Measurements from ENCODE around the gene BAK1. TPM values are rescaled to one million over a fixed set of nuclear protein-coding genes. Genes with fewer than 3 reads are reported as not detected.
A peak's percentile ranks its signal among the peaks of the same experiment; 100 is the strongest.

The BAK1 gene
- total RNA-seq, 4 donors from 2014 or later, result 14.3 to 26.2 (median 20.0) TPM

GRCh38 chr6:33607784-33608161 is 27.7 kb upstream of the BAK1 start:
- peaks cover 8 to 47% (median 28%) of the 10 kb centered on the region in 3 donors for H3K4me1 ChIP-seq
- no peaks in the 10 kb centered on the region for H3K9me3 ChIP-seq
- DNase-seq, result no peak
- no peaks in the 10 kb centered on the region for H3K36me3 ChIP-seq
- intact Hi-C loops (cut with DNase I), result no loop called here
- H3K27me3 ChIP-seq, result peaks cover 0 to 34% (median 0%) of the 10 kb centered on the region in 4 donors
- TF ChIP-seq POLR2A (IDR thresholded peaks at IDR 0.05), result no peak
- TF ChIP-seq, protein P1, sequence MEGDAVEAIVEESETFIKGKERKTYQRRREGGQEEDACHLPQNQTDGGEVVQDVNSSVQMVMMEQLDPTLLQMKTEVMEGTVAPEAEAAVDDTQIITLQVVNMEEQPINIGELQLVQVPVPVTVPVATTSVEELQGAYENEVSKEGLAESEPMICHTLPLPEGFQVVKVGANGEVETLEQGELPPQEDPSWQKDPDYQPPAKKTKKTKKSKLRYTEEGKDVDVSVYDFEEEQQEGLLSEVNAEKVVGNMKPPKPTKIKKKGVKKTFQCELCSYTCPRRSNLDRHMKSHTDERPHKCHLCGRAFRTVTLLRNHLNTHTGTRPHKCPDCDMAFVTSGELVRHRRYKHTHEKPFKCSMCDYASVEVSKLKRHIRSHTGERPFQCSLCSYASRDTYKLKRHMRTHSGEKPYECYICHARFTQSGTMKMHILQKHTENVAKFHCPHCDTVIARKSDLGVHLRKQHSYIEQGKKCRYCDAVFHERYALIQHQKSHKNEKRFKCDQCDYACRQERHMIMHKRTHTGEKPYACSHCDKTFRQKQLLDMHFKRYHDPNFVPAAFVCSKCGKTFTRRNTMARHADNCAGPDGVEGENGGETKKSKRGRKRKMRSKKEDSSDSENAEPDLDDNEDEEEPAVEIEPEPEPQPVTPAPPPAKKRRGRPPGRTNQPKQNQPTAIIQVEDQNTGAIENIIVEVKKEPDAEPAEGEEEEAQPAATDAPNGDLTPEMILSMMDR (IDR thresholded peaks at IDR 0.05), result peak in 5 of 6 experiments; percentile 24 to 67 (median 33)
- no peak overlapping the region for H3K27ac ChIP-seq
- 21 to 48% methylated on average over 2 to 5 of the region's 5 CpGs for WGBS, 2 donors
- H3K4me3 ChIP-seq, result no peak overlapping the region

- 43 to 52% methylated on average over 5 to 7 of the region's 8 CpGs for WGBS, 2 donors
- Histone ChIP-seq H3K9me3 (no peaks in the 10 kb centered on the region), H3K4me3 (no peak overlapping the region), H3K36me3 (no peaks in the 10 kb centered on the region), H3K27ac (no peak overlapping the region), H3K27me3 (peaks cover 0 to 39% (median 0%) of the 10 kb centered on the region in 4 donors), H3K4me1 (peaks cover 8 to 47% (median 28%) of the 10 kb centered on the region in 3 donors)
- TF ChIP-seq POLR2A (IDR thresholded peaks at IDR 0.05), result no peak
- TF ChIP-seq, protein P1 (IDR thresholded peaks at IDR 0.05), result no peak
- intact Hi-C loops (cut with DNase I), result no loop called here
- no peak for DNase-seq
Measured at GRCh38 chr6:33607126-33607783, 27.2 kb upstream of the BAK1 start.

DNA sequence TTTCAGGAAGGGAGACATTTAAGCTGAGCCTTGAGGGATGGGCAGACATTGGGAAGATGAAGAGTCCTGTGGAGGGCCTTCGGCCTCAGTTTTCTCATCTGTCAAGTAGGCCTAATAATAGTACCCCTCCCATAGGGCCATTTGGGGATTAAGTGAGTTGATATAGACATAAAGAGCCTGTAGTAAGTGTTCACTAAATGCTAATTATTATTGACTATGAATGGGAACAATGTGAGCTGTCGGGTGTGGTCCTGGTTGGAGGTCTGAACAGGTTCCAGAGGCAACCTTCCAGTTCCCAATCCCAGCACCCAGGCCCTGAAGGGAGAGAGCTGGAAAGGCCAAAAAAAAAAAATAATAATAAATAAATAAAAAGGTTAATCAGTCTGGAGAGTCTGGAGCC is 26.6 kb upstream of the BAK1 start:
- Histone ChIP-seq H3K27me3 (peaks cover 0 to 39% (median 0%) of the 10 kb centered on the region in 4 donors), H3K36me3 (no peaks in the 10 kb centered on the region), H3K4me1 (peaks cover 8 to 47% (median 28%) of the 10 kb centered on the region in 3 donors), H3K4me3 (no peak overlapping the region), H3K27ac (no peak overlapping the region), H3K9me3 (no peaks in the 10 kb centered on the region)
- WGBS, 2 donors, result 42 to 44% methylated on average over 2 of the region's 2 CpGs
- intact Hi-C loops (cut with DNase I), result no loop called here
- TF ChIP-seq POLR2A (IDR thresholded peaks at IDR 0.05), result no peak
- TF ChIP-seq, protein P1 (IDR thresholded peaks at IDR 0.05), result no peak
- DNase-seq, result no peak

DNA sequence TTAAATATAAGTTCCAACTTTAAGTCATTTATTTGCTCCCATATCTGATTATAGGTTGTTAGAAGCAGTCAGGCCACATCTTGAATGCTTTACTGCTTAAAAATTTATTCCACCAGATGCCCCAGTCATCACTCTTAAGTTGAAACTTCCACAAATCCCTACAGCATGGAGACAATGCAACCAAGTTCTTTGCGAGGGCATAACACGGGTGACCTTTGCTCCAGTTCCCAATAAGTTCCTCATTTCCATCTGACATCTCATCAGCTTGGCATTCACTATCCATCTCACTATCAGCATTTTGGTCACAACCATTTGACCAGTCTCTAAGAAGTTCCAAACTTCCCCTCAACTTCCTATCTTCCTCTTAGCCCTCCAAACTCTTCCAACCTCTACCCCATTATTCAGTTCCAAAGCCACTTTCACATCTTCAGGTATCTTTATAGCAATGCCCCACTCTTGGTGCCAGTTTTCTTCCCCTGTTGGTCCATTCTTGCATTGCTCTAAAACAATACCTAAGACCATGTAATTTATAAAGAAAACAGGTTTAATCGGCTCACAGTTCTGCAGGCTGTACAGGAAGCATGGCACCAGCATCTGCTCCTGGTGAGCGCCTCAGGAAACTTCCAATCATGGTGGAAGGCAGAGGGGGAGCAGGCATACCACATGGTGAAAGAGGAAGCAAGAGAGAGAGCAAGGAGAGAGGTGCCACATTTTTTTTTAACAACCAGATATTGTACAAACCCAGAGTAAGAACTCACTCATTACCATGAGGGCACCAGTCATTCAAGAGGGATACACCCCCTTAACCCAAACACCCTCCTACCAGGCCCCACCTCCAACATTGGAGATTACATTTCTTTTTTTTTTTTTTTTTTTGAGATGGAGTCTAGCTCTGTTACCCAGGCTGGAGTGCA is 25.1 kb upstream of the BAK1 start:
- Histone ChIP-seq H3K9me3 (no peaks in the 10 kb centered on the region), H3K36me3 (no peaks in the 10 kb centered on the region), H3K4me1 (peaks cover 8 to 34% (median 21%) of the 10 kb centered on the region in 3 donors), H3K27ac (no peak overlapping the region), H3K4me3 (no peak overlapping the region), H3K27me3 (peaks cover 0 to 35% (median 0%) of the 10 kb centered on the region in 4 donors)
- TF ChIP-seq, protein P1 (IDR thresholded peaks at IDR 0.05), result no peak
- no peak for TF ChIP-seq POLR2A (IDR thresholded peaks at IDR 0.05)
- WGBS, 2 donors, result 86 to 93% methylated on average over 4 of the region's 4 CpGs
- DNase-seq, result no peak
- intact Hi-C loops (cut with DNase I), result no loop called here

DNA sequence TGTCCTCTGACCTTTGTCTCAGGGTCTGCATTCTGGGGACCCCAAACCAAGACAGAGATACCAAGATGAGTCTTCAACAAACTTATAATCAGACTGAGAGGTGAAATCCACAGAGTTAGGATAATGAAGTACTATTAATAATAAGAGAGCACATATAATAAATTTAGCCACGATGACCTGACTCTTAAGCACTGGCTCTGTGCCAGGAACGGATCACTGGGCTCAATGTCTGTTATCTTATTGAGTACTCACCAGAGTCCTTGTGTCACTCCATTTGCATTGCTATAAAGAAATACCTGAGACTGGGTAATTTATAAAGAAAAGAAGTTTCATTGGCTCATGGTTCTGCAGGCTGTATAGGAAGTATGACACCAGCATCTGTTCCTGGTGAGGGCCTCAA is 22.1 kb upstream of the BAK1 start:
- 19 to 30% methylated on average over 2 of the region's 2 CpGs for WGBS, 2 donors
- TF ChIP-seq POLR2A (IDR thresholded peaks at IDR 0.05), result no peak
- TF ChIP-seq, protein P1 (IDR thresholded peaks at IDR 0.05), result no peak
- H3K9me3 ChIP-seq, result no peaks in the 10 kb centered on the region
- no peak overlapping the region for H3K4me3 ChIP-seq
- peaks cover 0 to 21% (median 0%) of the 10 kb centered on the region in 4 donors for H3K27me3 ChIP-seq
- no peak overlapping the region for H3K27ac ChIP-seq
- no peak for DNase-seq
- H3K4me1 ChIP-seq, result peaks cover 0 to 22% (median 7%) of the 10 kb centered on the region in 3 donors
- H3K36me3 ChIP-seq, result no peaks in the 10 kb centered on the region
- intact Hi-C loops (cut with DNase I), result no loop called here

All from esophagus squamous epithelium (tissue), 5 donors.